Hepatocyte (in vitro differentiated cells): Measurements from ENCODE around the gene GLRX. TPM values are rescaled to one million over a fixed set of nuclear protein-coding genes. Genes with fewer than 3 reads are reported as not detected.

Source experiments
- DNase-seq: peaks from one replicate; pipeline ENCODE4 v3.0.0-alpha.2; 2016; ENCODE audit warnings: low spot score
- H2AFZ ChIP-seq: fragments of 200-600 bp; sonication (generic); 2 replicates; pipeline ENCODE4 v1.6.0; 2016; ENCODE audit warnings: antibody characterized with exemption, mild to moderate bottlenecking
- H3K27ac ChIP-seq: fragments of 200-600 bp; sonication (generic); 2 replicates; pipeline ENCODE4 v1.5.1; 2016; ENCODE audit warnings: mild to moderate bottlenecking
- H3K27me3 ChIP-seq: fragments of 200-600 bp; sonication (generic); 2 replicates; pipeline ENCODE4 v1.6.1; 2016
- H3K36me3 ChIP-seq: fragments of 200-600 bp; sonication (generic); replicated peaks from 2 replicates; pipeline ENCODE4 v1.5.1; 2016; ENCODE audit warnings: low read depth; ENCODE audit not compliant: insufficient read depth
- H3K4me1 ChIP-seq: fragments of 200-600 bp; sonication (generic); 2 replicates; pipeline ENCODE4 v1.5.1; 2016; ENCODE audit warnings: mild to moderate bottlenecking, moderate library complexity; ENCODE audit not compliant: insufficient read depth
- H3K4me2 ChIP-seq: fragments of 200-600 bp; sonication (generic); 2 replicates; pipeline ENCODE4 v1.6.0; 2016
- H3K4me3 ChIP-seq: fragments of 200-600 bp; sonication (generic); 2 replicates; pipeline ENCODE4 v1.5.1; 2016; ENCODE audit warnings: mild to moderate bottlenecking
- H3K79me2 ChIP-seq: fragments of 200-600 bp; sonication (generic); 2 replicates; pipeline ENCODE4 v1.6.0; 2017; ENCODE audit warnings: mild to moderate bottlenecking
- H3K9me2 ChIP-seq: fragments of 200-600 bp; sonication (generic); replicated peaks from 2 replicates; pipeline ENCODE4 v1.6.0; 2017; ENCODE audit warnings: mild to moderate bottlenecking; ENCODE audit not compliant: insufficient read depth
- H3K9me3 ChIP-seq: fragments of 200-600 bp; sonication (generic); 2 replicates; pipeline ENCODE4 v1.5.1; 2016; ENCODE audit warnings: low read depth, mild to moderate bottlenecking
- H4K20me1 ChIP-seq: fragments of 200-600 bp; sonication (generic); 2 replicates; pipeline ENCODE4 v1.6.0; 2016; ENCODE audit warnings: mild to moderate bottlenecking; ENCODE audit not compliant: insufficient read depth, poor library complexity, severe bottlenecking
- CTCF ChIP-seq: fragments of 200-600 bp; sonication (generic); IDR thresholded peaks from 2 replicates; pipeline ENCODE4 v1.5.1; 2016; ENCODE audit warnings: antibody characterized with exemption, mild to moderate bottlenecking; ENCODE audit not compliant: poor library complexity
- EZH2 ChIP-seq: fragments of 200-600 bp; sonication (generic); IDR thresholded peaks from 2 replicates; pipeline ENCODE4 v1.6.1; 2016; ENCODE audit warnings: antibody characterized with exemption, mild to moderate bottlenecking, borderline replicate concordance
- EZH2phosphoT487 ChIP-seq: fragments of 200-600 bp; sonication (generic); IDR thresholded peaks from one replicate; pipeline ENCODE4 v1.6.1; 2018; ENCODE audit warnings: antibody characterized with exemption, mild to moderate bottlenecking, low read depth, moderate library complexity; ENCODE audit not compliant: unreplicated experiment, severe bottlenecking
- WGBS: methylation state at CpG from one replicate; pipeline ENCODE4 v1.1.6; 2016; ENCODE audit warnings: low lambda C conversion rate; ENCODE audit errors: missing lambda C conversion rate; 5-methylcytosine and 5-hydroxymethylcytosine counted together
- polyA plus RNA-seq: library from polyadenylated mRNA; unstranded; fragments of >200 nt; fragmentation: Nextera tagmentation; extraction: Ambion mirVana; gene quantifications from 2 replicates; pipeline ENCODE4 v1.2.1, GENCODE V29; 2016
- total RNA-seq: library from RNA; depleted of rRNA; stranded (reverse); fragments of >200 nt; gene quantifications from 2 replicates; pipeline ENCODE4 v1.2.3, GENCODE V29; 2014

Gene GLRX
- total and polyA plus RNA-seq, 2 experiments from 2014 or later, result 79.1 to 101 TPM

- Histone ChIP-seq H3K79me2 (no peaks in the 10 kb centered on the region), H3K4me2 (peak overlapping the region; percentile 54), H3K4me3 (no peak overlapping the region), H2AFZ (no peak overlapping the region), H3K9me3 (no peaks in the 10 kb centered on the region), H3K27ac (peak overlapping the region; percentile 89), H3K4me1 (peaks cover 58% of the 10 kb centered on the region), H3K27me3 (no peaks in the 10 kb centered on the region), H4K20me1 (no peaks in the 10 kb centered on the region), H3K9me2 (no peaks in the 10 kb centered on the region), H3K36me3 (no peaks in the 10 kb centered on the region)
- peak; percentile 76 for DNase-seq
- 33% methylated on average over 14 of the region's 14 CpGs for WGBS
- TF ChIP-seq EZH2, result no peak
- TF ChIP-seq CTCF, result no peak
- TF ChIP-seq EZH2phosphoT487, result no peak
These were observed 38.8 kb upstream of the GLRX start for GRCh38 chr5:95861221-95861863.

- WGBS, result 76% methylated on average over 4 of the region's 4 CpGs
- no peak for DNase-seq
These were observed 37.1 kb upstream of the GLRX start for GRCh38 chr5:95859661-95860060.

GRCh38 chr5:95858661-95859595 is 36.4 kb upstream of the GLRX start:
- WGBS, result 11% methylated on average over 28 of the region's 28 CpGs
- peak; percentile 93 for DNase-seq
- no peaks in the 10 kb centered on the region for H3K9me2 ChIP-seq
- peaks cover 41% of the 10 kb centered on the region for H3K4me1 ChIP-seq
- H3K79me2 ChIP-seq, result no peaks in the 10 kb centered on the region
- no peaks in the 10 kb centered on the region for H3K27me3 ChIP-seq
- no peak for TF ChIP-seq EZH2
- TF ChIP-seq CTCF, result peak; percentile 100
- no peak for TF ChIP-seq EZH2phosphoT487
- no peaks in the 10 kb centered on the region for H4K20me1 ChIP-seq
- H3K4me3 ChIP-seq, result no peak overlapping the region
- no peaks in the 10 kb centered on the region for H3K9me3 ChIP-seq
- H2AFZ ChIP-seq, result no peak overlapping the region
- H3K27ac ChIP-seq, result peak overlapping the region; percentile 91
- H3K36me3 ChIP-seq, result no peaks in the 10 kb centered on the region
- H3K4me2 ChIP-seq, result peak overlapping the region; percentile 68

More at GRCh38 chr5:95859661-95860060, 37.1 kb upstream of the GLRX start:
- H3K4me2 ChIP-seq, result peak overlapping the region; percentile 68
- H3K27me3 ChIP-seq, result no peaks in the 10 kb centered on the region
- H3K9me3 ChIP-seq, result no peaks in the 10 kb centered on the region
- no peak overlapping the region for H2AFZ ChIP-seq
- peak overlapping the region; percentile 91 for H3K27ac ChIP-seq
- H3K4me1 ChIP-seq, result peaks cover 48% of the 10 kb centered on the region
- no peak overlapping the region for H3K4me3 ChIP-seq
- H3K36me3 ChIP-seq, result no peaks in the 10 kb centered on the region
- TF ChIP-seq EZH2phosphoT487 (no peak), CTCF (no peak)
- no peaks in the 10 kb centered on the region for H3K9me2 ChIP-seq
- no peaks in the 10 kb centered on the region for H4K20me1 ChIP-seq
- H3K79me2 ChIP-seq, result no peaks in the 10 kb centered on the region
